GM20000 (cell line): ENCODE data around the gene ELAVL1.

Experiments used
- DNase-seq: peaks from one replicate; pipeline ENCODE4 v3.0.0; 2012; ENCODE audit warnings: low spot score
- TF ChIP-seq, protein P1 (sequence below): IDR thresholded peaks from 2 replicates; pipeline ENCODE4 v1.5.1; 2012; ENCODE audit warnings: mild to moderate bottlenecking, control low read depth; ENCODE audit errors: extremely low read depth, missing control alignments

The ELAVL1 gene

DNA sequence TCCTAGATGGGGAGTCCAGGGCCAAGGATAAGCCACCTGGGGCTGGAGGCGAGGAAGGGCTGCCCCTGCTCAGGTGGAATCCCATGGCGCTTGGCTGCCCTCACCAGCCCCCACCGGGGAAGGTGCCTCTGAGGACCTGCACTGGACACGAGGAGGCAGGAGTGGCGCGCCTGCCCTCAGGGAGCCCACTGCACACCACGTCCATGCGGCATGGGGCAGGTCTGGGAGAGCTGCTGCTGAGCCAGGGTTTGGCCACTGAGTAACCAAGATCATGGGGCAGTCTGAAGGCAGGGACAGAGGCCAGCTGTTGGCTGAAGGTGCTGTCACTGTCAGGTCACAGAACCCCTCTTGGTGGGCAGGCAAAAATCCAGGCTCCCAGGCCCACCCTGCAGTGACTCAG is 25.9 kb downstream of the ELAVL1 start:
- TF ChIP-seq, protein P1, sequence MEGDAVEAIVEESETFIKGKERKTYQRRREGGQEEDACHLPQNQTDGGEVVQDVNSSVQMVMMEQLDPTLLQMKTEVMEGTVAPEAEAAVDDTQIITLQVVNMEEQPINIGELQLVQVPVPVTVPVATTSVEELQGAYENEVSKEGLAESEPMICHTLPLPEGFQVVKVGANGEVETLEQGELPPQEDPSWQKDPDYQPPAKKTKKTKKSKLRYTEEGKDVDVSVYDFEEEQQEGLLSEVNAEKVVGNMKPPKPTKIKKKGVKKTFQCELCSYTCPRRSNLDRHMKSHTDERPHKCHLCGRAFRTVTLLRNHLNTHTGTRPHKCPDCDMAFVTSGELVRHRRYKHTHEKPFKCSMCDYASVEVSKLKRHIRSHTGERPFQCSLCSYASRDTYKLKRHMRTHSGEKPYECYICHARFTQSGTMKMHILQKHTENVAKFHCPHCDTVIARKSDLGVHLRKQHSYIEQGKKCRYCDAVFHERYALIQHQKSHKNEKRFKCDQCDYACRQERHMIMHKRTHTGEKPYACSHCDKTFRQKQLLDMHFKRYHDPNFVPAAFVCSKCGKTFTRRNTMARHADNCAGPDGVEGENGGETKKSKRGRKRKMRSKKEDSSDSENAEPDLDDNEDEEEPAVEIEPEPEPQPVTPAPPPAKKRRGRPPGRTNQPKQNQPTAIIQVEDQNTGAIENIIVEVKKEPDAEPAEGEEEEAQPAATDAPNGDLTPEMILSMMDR: no peak
- no peak for DNase-seq

DNA sequence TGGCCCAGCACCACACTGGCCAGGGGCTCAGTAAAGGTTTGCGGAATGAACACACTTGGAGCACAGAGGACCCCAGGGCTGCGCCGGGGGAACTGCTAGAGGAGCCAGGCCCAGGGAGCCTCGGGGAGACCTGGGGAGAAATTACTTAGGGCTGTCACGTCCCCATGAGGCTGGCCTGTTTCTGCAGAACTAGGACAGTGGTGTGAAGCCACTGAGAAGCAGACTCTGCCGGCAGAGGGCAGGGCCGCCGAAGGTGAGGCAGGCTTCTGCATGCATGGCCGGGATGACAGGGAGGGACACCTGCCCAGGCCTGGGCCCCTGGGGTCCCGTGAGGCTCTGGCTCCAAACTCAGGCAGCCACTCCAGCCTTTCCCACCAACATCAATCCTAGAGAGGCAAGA is 26.4 kb downstream of the ELAVL1 start:
- TF ChIP-seq, protein P1: no peak
- no peak for DNase-seq

GRCh38 chr19:7978179-7978825 is 27.1 kb downstream of the ELAVL1 start:
- TF ChIP-seq, protein P1: no peak
- no peak for DNase-seq

GRCh38 chr19:7977723-7978040 is 27.8 kb downstream of the ELAVL1 start:
- TF ChIP-seq, protein P1: no peak
- DNase-seq: no peak

- TF ChIP-seq, protein P1: no peak
- no peak for DNase-seq
These were observed 28.3 kb downstream of the ELAVL1 start for GRCh38 chr19:7977021-7977722.

- no peak for DNase-seq
- TF ChIP-seq, protein P1: no peak
These were observed 29.0 kb downstream of the ELAVL1 start for GRCh38 chr19:7976461-7976860.

- no peak for DNase-seq
- TF ChIP-seq, protein P1: no peak
These were observed 30.4 kb downstream of the ELAVL1 start for GRCh38 chr19:7975037-7975436.
